Measurements from ENCODE around the gene STK11. TPM values are rescaled to one million over a fixed set of nuclear protein-coding genes. Genes with fewer than 3 reads are reported as not detected.

STK11 gene
- total RNA-seq, 4 donors from 2014 or later = 91.5 to 194 (median 149) TPM

DNA sequence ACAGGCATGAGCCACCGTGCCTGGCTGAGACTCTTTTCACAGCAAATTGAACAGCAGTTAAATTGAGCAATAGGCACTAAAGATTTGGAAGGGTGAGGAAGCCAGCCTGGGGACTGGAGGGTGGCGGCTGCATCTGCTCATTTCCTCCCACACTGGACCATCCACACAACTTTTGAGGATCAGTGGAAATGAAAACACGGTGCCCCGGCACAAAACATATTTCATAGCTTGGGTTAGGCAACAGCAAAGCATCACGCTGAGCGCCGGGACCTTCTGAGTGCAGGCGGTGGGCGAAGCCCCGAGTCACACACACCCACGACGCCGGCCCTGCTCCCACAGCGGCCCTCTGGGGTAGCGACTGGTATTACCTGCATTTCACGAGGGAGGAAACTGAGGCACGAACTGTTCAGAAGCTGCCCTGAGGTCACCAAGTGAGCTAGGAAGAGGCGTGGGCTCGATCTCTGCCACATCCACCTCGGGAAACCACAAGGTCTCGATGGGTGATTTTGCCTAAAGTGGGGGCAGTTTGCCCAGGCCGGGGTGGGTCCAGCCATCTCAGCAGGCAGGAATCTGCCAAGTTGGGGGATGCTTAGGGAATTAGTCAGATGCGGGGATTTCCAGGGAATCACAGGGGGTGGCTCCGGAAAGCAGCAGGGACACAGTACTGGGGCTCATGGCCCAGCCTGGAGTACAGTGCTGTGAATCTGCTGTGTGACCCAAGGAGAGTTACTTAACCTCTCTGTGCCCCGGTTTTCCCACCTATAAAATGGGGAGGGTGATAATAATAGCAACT is 28.1 kb upstream of the STK11 start:
- H3K4me3 ChIP-seq = no peak overlapping the region
- no peak for ATAC-seq
- no peaks in the 10 kb centered on the region for H3K9me3 ChIP-seq
- DNase-seq = no peak
- peaks cover 2 to 10% of the 10 kb centered on the region in 2 donors for H3K4me1 ChIP-seq
- intact Hi-C loops (cut with DNase I; ENCODE audit: low total_unique reads) (no loop called here), in situ Hi-C loops (cut with MboI; ENCODE audit: low sequenced_read_pairs in 4 of 4) (no loop called here)
- TF ChIP-seq, protein P1, sequence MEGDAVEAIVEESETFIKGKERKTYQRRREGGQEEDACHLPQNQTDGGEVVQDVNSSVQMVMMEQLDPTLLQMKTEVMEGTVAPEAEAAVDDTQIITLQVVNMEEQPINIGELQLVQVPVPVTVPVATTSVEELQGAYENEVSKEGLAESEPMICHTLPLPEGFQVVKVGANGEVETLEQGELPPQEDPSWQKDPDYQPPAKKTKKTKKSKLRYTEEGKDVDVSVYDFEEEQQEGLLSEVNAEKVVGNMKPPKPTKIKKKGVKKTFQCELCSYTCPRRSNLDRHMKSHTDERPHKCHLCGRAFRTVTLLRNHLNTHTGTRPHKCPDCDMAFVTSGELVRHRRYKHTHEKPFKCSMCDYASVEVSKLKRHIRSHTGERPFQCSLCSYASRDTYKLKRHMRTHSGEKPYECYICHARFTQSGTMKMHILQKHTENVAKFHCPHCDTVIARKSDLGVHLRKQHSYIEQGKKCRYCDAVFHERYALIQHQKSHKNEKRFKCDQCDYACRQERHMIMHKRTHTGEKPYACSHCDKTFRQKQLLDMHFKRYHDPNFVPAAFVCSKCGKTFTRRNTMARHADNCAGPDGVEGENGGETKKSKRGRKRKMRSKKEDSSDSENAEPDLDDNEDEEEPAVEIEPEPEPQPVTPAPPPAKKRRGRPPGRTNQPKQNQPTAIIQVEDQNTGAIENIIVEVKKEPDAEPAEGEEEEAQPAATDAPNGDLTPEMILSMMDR (IDR thresholded peaks at IDR 0.05 in 4 of 5, conservative IDR thresholded peaks at IDR 0.05 in 1 of 5) = peak in 1 of 5 experiments; percentile 16
- TF ChIP-seq POLR2A (IDR thresholded peaks at IDR 0.05) = no peak
- no peak overlapping the region for H3K27ac ChIP-seq
- peaks cover 0 to 12% (median 2%) of the 10 kb centered on the region in 3 donors for H3K27me3 ChIP-seq
- no peaks in the 10 kb centered on the region for H3K36me3 ChIP-seq

DNA sequence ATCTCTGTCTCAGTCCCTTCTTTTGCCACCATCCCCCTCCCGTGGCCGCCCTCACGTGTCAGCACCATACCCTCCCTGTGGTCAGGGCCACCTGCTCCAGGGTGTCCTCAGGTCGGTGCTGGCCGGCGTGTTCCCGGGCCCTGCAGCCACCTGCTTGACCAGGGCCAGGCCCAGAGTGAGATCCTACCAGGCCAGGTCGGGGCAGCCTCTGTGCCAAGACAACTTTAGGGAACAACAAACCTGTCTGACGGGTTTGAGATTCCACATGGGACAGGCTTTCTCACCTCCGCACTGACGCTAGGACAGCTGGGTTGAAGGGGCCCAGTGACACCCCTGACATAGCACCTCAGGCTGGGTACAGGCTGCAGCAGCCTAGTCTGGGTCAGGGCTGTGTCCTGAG is 24.0 kb upstream of the STK11 start:
- intact Hi-C loops (cut with DNase I; ENCODE audit: low total_unique reads) (no loop called here), in situ Hi-C loops (cut with MboI; ENCODE audit: low sequenced_read_pairs in 4 of 4) (loop anchor here in 1 of 4 donors (10.0 kb wide), 1 partner anchor 57 kb away; no protein-coding TSS in a partner anchor)
- DNase-seq (no peak), ATAC-seq (no peak)
- Histone ChIP-seq H3K27me3 (peaks cover 0 to 8% (median 2%) of the 10 kb centered on the region in 3 donors), H3K27ac (no peak overlapping the region), H3K4me3 (no peak overlapping the region), H3K36me3 (no peaks in the 10 kb centered on the region), H3K9me3 (no peaks in the 10 kb centered on the region), H3K4me1 (no peaks in the 10 kb centered on the region)
- TF ChIP-seq POLR2A (IDR thresholded peaks at IDR 0.05) = no peak
- TF ChIP-seq, protein P1 (IDR thresholded peaks at IDR 0.05 in 4 of 5, conservative IDR thresholded peaks at IDR 0.05 in 1 of 5) = no peak

DNA sequence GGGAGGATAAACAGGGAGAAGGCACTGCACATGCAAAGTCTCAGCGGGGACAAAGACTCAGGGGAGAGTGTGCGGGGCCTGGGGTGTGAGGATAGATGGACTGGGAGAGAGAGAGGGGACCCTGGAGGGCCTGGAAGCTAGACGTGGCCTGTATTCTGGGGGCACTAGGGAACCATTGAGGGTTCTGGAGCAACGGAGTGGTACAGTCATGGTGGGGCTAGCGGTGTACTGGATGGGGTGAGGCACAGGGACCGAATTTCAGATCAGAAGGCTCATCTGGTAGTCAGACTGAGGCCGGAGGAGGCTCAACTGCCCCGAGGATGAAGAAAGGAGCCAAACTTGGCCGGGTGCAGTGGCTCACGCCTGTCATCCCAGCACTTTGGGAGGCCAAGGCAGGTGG is 23.5 kb upstream of the STK11 start:
- no peaks in the 10 kb centered on the region for H3K36me3 ChIP-seq
- no peaks in the 10 kb centered on the region for H3K9me3 ChIP-seq
- no peaks in the 10 kb centered on the region for H3K4me1 ChIP-seq
- peaks cover 0 to 5% (median 2%) of the 10 kb centered on the region in 3 donors for H3K27me3 ChIP-seq
- intact Hi-C loops (cut with DNase I; ENCODE audit: low total_unique reads) (no loop called here), in situ Hi-C loops (cut with MboI; ENCODE audit: low sequenced_read_pairs in 4 of 4) (loop anchor here in 1 of 4 donors (10.0 kb wide), 1 partner anchor 57 kb away; no protein-coding TSS in a partner anchor)
- no peak overlapping the region for H3K27ac ChIP-seq
- DNase-seq (no peak), ATAC-seq (no peak)
- no peak overlapping the region for H3K4me3 ChIP-seq
- TF ChIP-seq, protein P1 (IDR thresholded peaks at IDR 0.05 in 4 of 5, conservative IDR thresholded peaks at IDR 0.05 in 1 of 5) = no peak
- TF ChIP-seq POLR2A (IDR thresholded peaks at IDR 0.05) = no peak

DNA sequence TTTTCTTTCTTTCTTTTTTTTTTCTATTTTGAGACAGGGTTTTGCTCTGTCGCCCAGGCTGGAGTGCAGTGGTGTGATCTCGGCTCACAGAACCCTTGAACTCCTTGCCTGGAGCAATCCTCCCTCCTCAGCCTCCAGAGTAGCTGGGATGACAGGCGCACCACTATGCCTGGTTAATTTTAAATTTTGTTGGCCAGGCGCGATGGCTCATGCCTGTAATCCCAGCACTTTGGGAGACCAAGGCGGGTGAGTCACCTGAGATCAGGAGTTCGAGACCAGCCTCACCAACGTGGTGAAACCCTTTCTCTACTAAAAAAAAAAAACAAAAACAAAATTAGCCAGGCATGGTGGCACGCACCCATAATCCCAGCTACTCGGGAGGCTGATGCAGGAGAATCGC is 22.9 kb upstream of the STK11 start:
- in situ Hi-C loops (cut with MboI; ENCODE audit: low sequenced_read_pairs in 4 of 4) (loop anchor here in 1 of 4 donors (10.0 kb wide), 1 partner anchor 58 kb away; no protein-coding TSS in a partner anchor), intact Hi-C loops (cut with DNase I; ENCODE audit: low total_unique reads) (no loop called here)
- H3K4me1 ChIP-seq = no peaks in the 10 kb centered on the region
- no peaks in the 10 kb centered on the region for H3K36me3 ChIP-seq
- no peak overlapping the region for H3K27ac ChIP-seq
- no peak for DNase-seq
- peaks cover 0 to 2% (median 0%) of the 10 kb centered on the region in 3 donors for H3K27me3 ChIP-seq
- H3K4me3 ChIP-seq = no peak overlapping the region
- no peak for ATAC-seq
- no peak for TF ChIP-seq POLR2A (IDR thresholded peaks at IDR 0.05)
- TF ChIP-seq, protein P1 (IDR thresholded peaks at IDR 0.05 in 4 of 5, conservative IDR thresholded peaks at IDR 0.05 in 1 of 5) = no peak
- no peaks in the 10 kb centered on the region for H3K9me3 ChIP-seq

Measured in gastrocnemius medialis (tissue), 4 donors.